Stimulated activated naive CD4-positive, alpha-beta T cell treated with Interleukin-2 at 50 U/mL for 16 hours (primary cell): ENCODE results near the gene RIMBP2.

Experiments
- DNase-seq: peaks from one replicate; lab custom pipeline; 2025; lab: John Stamatoyannopoulos, UW

Gene RIMBP2

GRCh38 chr12:130423991-130424857 lies 291.9 kb downstream of the RIMBP2 start:
- no peak for DNase-seq

GRCh38 chr12:130423136-130423535 lies 293.0 kb downstream of the RIMBP2 start:
- no peak for DNase-seq

DNA sequence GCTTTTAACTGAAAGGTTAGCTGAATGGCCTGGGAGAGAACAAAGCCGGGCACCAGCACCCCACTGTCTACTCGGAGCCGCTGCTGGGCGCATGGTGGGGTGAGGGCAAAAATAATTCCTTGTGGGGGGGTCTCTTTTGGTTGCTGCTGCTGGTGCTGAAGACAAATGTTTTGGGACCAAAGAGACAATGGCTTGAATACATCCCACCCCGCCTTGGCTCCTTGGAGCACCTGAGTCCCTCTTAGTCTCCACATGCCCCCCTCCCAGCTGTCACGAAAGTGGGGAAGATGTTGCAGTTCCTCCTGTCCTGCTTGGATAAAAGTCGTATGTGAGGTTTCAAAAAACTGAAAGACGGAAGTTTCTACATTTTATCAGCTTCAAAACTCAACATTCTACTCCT lies 293.4 kb downstream of the RIMBP2 start:
- no peak for DNase-seq

DNA sequence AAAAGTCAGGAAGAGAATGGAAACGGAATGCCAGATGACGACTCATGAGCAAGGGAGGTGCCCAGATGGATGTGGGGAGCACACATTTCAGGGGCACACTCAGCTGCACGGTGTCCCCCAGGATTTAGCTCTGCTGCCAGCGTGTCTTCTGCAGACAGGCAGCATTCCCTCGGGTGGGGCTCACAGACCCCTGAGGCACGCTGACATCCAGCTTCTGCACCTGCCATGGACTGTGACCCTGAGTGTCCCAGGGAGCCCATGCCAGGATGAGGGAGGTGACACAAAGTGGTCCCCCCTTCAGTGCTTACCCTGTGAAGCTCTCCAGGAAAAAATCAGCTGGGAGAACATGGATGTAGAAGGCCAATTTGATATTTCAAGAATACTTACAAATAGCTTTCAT lies 294.2 kb downstream of the RIMBP2 start:
- no peak for DNase-seq

GRCh38 chr12:130420071-130420470 lies 296.0 kb downstream of the RIMBP2 start:
- no peak for DNase-seq

DNA sequence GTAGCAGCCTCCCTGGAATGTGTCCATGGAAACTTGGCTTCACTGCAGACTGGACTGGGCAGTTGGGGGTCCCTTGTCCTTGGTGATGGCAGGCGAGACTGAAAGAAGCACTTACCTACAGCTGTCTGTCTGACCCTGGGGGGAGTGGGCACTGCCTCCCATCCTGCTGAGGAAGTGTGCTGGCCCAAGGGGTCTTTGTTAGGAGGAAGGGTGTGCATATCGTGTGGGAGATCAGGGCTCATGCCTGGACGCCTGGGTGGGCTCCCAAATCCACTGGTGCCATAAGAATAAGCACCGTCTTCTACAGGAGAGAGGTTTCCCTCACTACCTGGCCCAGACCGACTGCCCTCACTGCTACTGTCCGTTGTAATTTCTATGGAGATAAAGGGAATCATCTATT lies 297.0 kb downstream of the RIMBP2 start:
- no peak for DNase-seq

DNA sequence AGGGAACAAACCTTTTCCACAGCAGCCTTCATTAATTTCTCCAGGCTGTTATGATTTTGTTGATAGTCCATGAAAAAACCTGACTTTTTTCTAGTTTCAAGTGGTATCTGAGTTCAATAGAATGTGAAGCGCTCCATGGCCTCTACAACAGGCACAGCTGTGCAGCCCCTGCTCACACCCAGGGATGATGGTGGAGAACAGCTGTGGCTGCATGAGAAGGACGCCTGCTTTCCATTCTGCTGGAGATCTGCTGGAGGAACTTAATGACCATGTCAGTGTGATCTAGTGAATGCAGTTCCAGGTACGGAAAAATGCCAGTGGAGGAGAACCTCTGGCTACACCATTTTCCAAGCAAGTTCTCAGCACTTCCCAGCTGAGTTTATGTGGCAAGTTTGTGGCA lies 297.8 kb downstream of the RIMBP2 start:
- DNase-seq: no peak

DNA sequence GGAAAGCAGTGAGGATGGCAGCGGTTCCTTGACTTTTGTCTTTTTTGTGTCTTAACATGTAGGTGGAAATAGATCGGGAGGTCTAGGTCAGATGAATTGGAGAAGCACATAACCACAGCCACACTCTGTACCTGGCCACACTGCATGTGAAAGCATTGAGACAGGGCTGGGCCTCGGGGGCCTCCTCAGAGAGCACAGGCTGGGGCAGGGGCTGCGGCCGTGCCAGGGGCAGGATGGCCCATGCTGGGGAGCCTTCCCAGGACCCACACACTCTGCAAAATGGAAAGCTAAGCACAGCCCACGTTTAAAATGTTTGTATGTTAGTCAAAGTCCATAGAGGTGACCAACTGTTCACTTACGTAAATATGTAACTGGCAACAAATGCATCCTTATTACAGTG lies 301.7 kb downstream of the RIMBP2 start:
- DNase-seq: no peak

DNA sequence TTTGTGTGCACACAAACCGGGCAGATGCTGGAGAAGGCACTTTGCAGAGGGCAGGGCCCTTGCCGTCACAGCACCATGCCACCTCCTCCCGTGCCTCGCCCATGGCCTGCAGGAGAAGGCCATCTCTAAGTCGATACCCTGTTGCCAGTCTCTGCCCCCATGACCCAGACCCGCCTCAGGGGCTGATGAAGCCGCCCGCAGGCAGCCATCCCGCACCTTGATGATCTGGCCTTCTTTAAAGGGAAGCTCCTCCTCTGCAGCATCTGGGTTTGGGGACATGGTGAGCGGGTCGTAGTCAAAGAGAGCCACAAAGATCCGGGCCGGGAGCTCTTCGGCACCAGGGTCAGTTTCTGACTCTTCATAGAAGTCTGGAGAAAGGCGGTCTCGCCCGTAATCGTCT lies 302.2 kb downstream of the RIMBP2 start:
- no peak for DNase-seq

DNA sequence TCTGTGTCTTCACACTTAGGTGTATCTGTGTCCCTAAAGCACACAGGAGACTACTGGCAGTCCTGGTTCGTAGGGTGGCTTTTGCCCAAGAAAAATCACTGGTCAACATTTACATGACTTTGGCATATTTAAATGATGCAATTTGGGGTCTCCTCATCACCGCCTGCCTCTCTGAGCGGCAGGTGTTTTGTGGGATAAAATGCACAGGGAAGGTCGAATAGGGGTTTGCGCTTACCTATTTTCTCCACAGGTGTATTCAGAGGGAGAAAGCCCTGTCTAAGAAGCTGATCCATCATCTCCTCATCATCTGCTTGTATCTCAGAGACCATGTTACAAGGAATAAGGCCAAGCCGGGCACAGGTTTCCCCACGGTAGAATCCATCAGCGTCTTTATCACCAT lies 303.7 kb downstream of the RIMBP2 start:
- no peak for DNase-seq

- DNase-seq: no peak
These were observed 310.8 kb downstream of the RIMBP2 start for GRCh38 chr12:130405332-130405731.

- DNase-seq: no peak
These were observed 314.4 kb downstream of the RIMBP2 start for GRCh38 chr12:130401703-130402102.

DNA sequence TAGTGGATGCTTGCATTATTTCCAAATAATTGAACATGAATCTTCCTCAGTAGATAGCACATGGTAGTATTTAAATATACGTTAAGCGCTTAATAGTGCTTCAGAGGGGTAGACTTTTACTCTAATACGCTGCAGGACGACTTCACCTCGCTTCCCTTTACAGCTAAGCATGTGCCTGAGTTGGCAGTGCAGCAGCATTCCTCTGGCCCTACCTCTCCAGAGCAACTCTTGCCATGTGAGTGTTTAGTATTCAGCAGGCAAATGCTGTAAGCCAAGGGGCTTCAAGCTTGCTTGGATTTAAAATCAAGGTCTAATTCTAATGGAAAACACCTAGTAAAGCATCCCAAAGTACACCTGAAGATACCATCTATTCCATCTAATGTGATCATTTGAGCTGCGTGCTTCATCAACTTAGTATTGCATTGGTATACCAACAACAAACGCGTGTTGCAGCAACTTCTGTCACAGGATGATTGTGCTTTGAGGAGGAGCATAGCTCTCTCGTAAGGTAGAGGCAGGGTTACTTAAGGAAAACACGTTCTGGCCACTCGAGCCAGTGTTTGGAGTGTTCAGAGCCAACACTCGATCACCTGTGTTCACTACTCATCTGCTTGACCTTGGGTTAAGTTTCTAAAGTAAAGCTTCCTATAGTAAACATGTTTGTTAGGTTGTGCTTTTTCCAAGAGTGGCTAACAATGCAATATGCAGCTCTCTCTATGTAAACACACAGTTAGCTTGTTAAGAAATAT lies 317.8 kb downstream of the RIMBP2 start:
- DNase-seq: no peak

- no peak for DNase-seq
These were observed 319.4 kb downstream of the RIMBP2 start for GRCh38 chr12:130396667-130397066.

GRCh38 chr12:130394906-130395305 lies 321.2 kb downstream of the RIMBP2 start:
- no peak for DNase-seq

GRCh38 chr12:130391186-130391585 lies 324.9 kb downstream of the RIMBP2 start:
- DNase-seq: no peak

GRCh38 chr12:130385193-130385592 lies 330.9 kb downstream of the RIMBP2 start:
- DNase-seq: no peak

DNA sequence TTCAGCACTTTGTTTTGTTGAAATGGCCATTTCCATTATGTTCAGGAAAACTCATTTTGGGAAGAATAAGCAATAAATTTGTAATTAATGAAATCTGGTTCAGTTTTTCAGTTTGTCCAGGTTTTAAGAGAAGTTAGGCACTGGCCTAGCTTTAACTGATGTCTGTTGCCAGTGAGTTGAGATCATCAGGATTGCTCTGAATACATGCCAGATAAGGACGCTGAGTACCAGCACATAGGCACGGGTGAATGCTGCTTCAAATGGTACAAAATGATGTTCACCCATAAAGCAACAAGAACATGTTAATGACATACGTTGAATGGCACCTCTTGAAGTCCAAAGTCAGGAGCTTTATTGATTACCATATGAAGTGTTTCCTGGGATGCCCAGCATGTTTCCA lies 331.9 kb downstream of the RIMBP2 start:
- DNase-seq: no peak

DNA sequence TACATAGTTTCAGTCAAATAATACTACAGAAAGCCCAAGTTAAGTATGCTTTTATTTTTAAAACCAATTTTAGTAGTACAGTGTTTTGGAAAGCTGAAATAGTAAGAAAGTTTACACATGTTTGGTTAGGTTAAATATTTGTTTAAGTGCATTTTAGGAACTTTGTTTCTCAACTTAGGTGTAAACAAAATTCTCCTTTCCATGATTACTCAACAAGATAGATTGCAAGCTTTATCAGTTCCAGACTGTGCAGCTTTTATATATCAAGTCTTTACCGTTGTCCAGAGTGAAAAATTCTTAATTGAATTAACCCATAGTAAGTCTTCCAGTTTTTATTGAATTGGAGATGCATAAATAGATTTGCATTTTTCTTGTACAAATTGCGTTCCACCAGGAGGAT lies 333.3 kb downstream of the RIMBP2 start:
- DNase-seq: no peak

DNA sequence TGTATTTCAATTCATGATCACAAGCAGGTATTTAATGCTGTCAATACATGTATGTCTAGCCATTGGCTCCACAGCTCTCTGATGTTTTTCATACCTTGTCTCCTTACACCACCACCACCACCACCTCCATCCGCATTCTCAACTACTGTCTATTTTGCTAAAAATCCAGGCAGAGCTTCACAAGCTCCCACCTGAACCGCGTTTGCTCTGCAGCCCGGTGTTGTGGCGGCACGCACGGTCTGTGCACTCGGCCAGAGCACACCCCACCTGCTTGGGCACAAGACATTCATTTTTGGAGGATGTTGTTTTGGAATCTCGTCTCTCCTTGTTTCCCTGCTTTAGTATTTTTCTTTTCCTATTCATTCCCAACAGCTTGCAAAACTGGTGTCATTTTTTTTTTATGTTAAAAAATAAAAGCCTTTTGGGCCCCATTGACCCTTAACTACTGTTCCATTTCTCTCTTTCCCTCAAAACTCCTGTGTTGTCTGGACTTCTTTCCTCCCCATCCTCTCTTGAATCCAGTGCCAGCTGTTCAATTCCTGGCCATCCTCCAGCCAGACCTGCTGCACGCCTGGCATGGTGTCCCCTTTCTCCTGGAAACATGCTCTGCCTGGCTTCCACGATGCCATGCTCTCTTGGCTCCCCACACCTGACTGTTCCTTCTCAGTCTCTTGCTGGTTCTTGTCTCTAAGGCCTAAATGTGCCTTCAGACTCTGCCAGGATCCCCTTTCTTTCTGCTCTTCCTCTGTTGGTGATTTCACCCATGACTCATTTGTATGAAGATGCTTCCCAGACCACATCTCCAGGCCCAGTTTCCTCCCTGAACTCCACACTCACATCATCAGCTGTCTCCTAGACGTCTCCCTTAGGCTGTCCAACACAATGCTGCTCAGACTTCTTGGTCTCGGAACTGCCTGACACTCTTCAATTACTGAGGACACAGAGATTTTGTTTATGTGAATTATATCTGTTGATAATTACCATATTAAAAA lies 340.5 kb downstream of the RIMBP2 start:
- no peak for DNase-seq

GRCh38 chr12:130374083-130374482 lies 342.0 kb downstream of the RIMBP2 start:
- no peak for DNase-seq

DNA sequence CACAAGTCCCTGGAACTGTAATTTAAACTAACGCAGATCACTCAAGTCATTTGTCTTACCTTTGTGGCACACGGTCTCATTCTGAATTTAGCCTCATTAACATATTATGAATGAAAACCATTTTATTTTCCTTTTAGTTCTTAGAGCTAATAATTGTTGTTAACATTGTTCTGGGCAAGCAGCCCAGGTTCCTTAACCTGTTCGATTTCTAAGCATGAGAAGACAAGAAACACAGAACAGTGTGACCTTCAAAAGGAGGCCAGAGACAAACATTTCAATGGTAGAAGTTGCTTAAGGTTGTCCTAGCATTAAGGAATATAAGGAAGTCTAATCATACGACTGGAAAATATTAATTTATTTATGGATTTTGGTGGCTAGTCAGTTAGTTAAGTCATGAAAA lies 343.2 kb downstream of the RIMBP2 start:
- no peak for DNase-seq
